SK-N-SH treated with all-trans-retinoic acid at 6 μM for 48 hours (cell line): ENCODE measurements around the gene OCSTAMP.
A peak's percentile ranks its signal among the peaks of the same experiment; 100 is the strongest.

Source experiments
- ATAC-seq: fragments of 200-7000 bp; cut with Tn5 transposase; 3 replicates; pipeline ENCODE4 v1.9.1; 2020; ENCODE audit warnings: mild to moderate bottlenecking, moderate library complexity
- ARNTL ChIP-seq: fragments of 450-650 bp; formaldehyde crosslinking; IDR thresholded peaks from 2 replicates; pipeline ENCODE4 v1.5.0; 2020; ENCODE audit warnings: low read depth, mild to moderate bottlenecking, moderate library complexity, borderline replicate concordance
- BACH2 ChIP-seq: fragments of 250-450 bp; sonication (Bioruptor Pico); IDR thresholded peaks from 2 replicates; pipeline ENCODE4 v1.9.0; 2021; ENCODE audit warnings: mild to moderate bottlenecking, borderline replicate concordance
- CSDC2 ChIP-seq: fragments of 250-450 bp; sonication (Bioruptor Pico); IDR thresholded peaks from 2 replicates; pipeline ENCODE4 v1.5.0; 2020; ENCODE audit warnings: mild to moderate bottlenecking, moderate library complexity
- ESRRG ChIP-seq: fragments of 250-450 bp; sonication (Bioruptor Pico); IDR thresholded peaks from 2 replicates; pipeline ENCODE4 v1.6.1; 2021; ENCODE audit warnings: mild to moderate bottlenecking
- GLIS3 ChIP-seq: fragments of 250-450 bp; sonication (Bioruptor Pico); IDR thresholded peaks from 2 replicates; pipeline ENCODE4 v1.5.0; 2020; ENCODE audit warnings: mild to moderate bottlenecking, moderate library complexity
- ISL1 ChIP-seq: fragments of 250-450 bp; sonication (Bioruptor Pico); IDR thresholded peaks from 2 replicates; pipeline ENCODE4 v2.1.2; 2022; ENCODE audit warnings: mild to moderate bottlenecking, moderate library complexity
- OSR1 ChIP-seq: fragments of 250-450 bp; sonication (Bioruptor Pico); IDR thresholded peaks from 2 replicates; pipeline ENCODE4 v1.8.0; 2022; ENCODE audit warnings: moderate library complexity, mild to moderate bottlenecking, inconsistent platforms
- PPARA ChIP-seq: fragments of 250-450 bp; sonication (Bioruptor Pico); IDR thresholded peaks from 2 replicates; pipeline ENCODE4 v1.5.0; 2020; ENCODE audit warnings: mild to moderate bottlenecking, borderline replicate concordance
- RARB ChIP-seq: fragments of 250-450 bp; sonication (Bioruptor Pico); IDR thresholded peaks from 2 replicates; pipeline ENCODE4 v1.8.0; 2021; ENCODE audit warnings: mild to moderate bottlenecking, moderate library complexity
- SNAI2 ChIP-seq: fragments of 250-450 bp; sonication (Bioruptor Pico); IDR thresholded peaks from 2 replicates; pipeline ENCODE4 v1.5.0; 2020; ENCODE audit warnings: mild to moderate bottlenecking, moderate library complexity
- TCF4 ChIP-seq: fragments of 250-450 bp; sonication (Bioruptor Pico); IDR thresholded peaks from 2 replicates; pipeline ENCODE4 v1.8.0; 2021; ENCODE audit warnings: mild to moderate bottlenecking, moderate library complexity, borderline replicate concordance
- ZC3H10 ChIP-seq: fragments of 250-450 bp; sonication (Bioruptor Pico); IDR thresholded peaks from 2 replicates; pipeline ENCODE4 v1.5.1; 2021; ENCODE audit warnings: mild to moderate bottlenecking, moderate library complexity
- ZFP30 ChIP-seq: fragments of 450-650 bp; formaldehyde crosslinking; IDR thresholded peaks from 2 replicates; pipeline ENCODE4 v1.5.0; 2022; ENCODE audit warnings: mild to moderate bottlenecking, moderate library complexity
- ZNF565 ChIP-seq: fragments of 450-650 bp; formaldehyde crosslinking; conservative IDR thresholded peaks from 2 replicates; pipeline ENCODE4 v1.5.0; 2020; ENCODE audit warnings: low read depth, mild to moderate bottlenecking, moderate library complexity
- ZNF70 ChIP-seq: fragments of 450-650 bp; formaldehyde crosslinking; IDR thresholded peaks from 2 replicates; pipeline ENCODE4 v1.5.0; 2020; ENCODE audit warnings: mild to moderate bottlenecking, moderate library complexity
- TF ChIP-seq, protein P1 (sequence below): fragments of 250-450 bp; sonication (Bioruptor Pico); IDR thresholded peaks from 2 replicates; pipeline ENCODE4 v1.5.1; 2021; ENCODE audit warnings: mild to moderate bottlenecking, moderate library complexity
- TF ChIP-seq, protein P2 (sequence below): fragments of 250-450 bp; sonication (Bioruptor Pico); IDR thresholded peaks from 2 replicates; pipeline ENCODE4 v1.8.0; 2020; ENCODE audit warnings: mild to moderate bottlenecking, moderate library complexity, borderline replicate concordance
- TF ChIP-seq, protein P3 (sequence below): fragments of 250-450 bp; sonication (Bioruptor Pico); IDR thresholded peaks from 2 replicates; pipeline ENCODE4 v1.5.0; 2020; ENCODE audit warnings: mild to moderate bottlenecking, moderate library complexity

OCSTAMP gene

DNA sequence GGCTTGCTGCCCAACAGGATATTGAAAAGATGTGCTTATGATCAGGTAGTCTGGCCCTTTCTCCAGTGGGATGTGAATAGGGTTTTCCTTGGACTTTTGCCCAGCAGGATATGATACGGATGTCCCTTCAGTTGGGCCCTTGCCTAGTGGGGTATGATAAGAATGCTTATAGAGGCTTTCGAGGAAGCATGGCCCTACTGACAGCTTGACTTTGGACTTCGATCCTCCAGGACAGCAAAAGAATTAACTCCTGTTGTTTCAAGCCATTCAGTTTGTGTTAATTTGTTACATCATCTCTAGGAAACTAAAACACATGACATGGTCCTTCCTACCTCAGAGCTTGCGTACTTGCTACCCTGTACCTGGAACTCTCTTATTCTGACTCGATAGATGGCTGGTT is 27.3 kb downstream of the OCSTAMP start (continued):
- TF ChIP-seq ESRRG, result no peak
- no peak for TF ChIP-seq RARB
- no peak for TF ChIP-seq ZC3H10
- TF ChIP-seq, all 23 proteins: peak for 0

DNA sequence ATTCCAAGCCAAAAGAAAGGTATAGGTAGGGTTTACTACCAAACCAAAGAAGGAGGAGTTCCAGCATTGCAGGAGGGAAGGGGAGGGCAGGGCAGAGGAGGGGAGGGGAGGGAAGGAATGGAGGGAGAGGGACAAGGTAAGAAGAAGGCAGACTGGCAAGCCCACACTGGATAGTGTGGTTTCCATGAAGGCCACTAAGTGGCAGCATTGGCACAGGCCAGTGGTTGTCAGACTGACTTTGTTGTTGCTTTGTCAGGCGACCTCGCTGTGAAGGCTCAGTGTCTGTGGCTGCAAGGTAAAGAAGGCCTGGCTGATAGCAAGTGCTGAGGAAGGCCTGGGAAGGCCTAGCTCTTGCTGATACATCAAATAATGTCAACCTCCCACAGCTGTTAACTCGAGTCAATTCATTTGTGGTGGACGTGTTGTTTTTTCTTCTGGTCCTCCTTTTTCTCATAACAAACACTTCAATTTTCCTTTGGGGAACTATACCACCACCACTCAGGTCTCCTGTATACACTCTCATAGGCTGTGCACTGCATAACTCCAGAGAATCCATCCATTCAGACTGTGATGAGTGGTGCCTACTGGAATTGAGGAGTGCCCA is 29.4 kb downstream of the OCSTAMP start:
- peak; percentile 93 for ATAC-seq

DNA sequence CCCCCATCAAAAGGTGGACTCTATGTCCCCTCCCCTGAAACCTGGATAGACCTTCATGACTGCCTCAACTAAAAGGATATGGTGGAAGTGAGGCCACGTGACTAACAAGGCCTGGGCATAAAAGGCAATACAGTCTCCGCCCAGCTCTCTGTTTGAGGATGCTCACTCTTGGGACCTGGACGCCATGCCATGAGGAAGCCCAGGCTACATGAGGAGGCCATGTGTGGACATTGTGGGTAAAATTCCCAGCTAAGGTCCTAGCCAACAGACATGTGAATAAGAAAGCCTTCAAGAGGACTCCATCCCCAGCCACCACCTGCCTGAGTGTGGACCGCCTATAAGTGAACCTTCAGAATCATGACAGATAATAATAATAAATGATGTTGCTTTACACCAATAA is 29.9 kb downstream of the OCSTAMP start:
- ATAC-seq, result no peak
- TF ChIP-seq ZNF565 (CRISPR knock-in tag), result peak; percentile 86; the same call in 1 of the 2 replicates
- TF ChIP-seq OSR1 (CRISPR knock-in tag), result no peak
- no peak for TF ChIP-seq CSDC2 (CRISPR knock-in tag)

More for the DNA sequence above, 29.4 kb downstream of the OCSTAMP start:
- no peak for TF ChIP-seq RARB
- TF ChIP-seq ARNTL (CRISPR knock-in tag), result no peak
- TF ChIP-seq ZC3H10, result no peak
- no peak for TF ChIP-seq CSDC2 (CRISPR knock-in tag)
- no peak for TF ChIP-seq ZFP30 (CRISPR knock-in tag)
- TF ChIP-seq ESRRG, result no peak
- no peak for TF ChIP-seq TCF4 (CRISPR knock-in tag)
- TF ChIP-seq, protein P1, sequence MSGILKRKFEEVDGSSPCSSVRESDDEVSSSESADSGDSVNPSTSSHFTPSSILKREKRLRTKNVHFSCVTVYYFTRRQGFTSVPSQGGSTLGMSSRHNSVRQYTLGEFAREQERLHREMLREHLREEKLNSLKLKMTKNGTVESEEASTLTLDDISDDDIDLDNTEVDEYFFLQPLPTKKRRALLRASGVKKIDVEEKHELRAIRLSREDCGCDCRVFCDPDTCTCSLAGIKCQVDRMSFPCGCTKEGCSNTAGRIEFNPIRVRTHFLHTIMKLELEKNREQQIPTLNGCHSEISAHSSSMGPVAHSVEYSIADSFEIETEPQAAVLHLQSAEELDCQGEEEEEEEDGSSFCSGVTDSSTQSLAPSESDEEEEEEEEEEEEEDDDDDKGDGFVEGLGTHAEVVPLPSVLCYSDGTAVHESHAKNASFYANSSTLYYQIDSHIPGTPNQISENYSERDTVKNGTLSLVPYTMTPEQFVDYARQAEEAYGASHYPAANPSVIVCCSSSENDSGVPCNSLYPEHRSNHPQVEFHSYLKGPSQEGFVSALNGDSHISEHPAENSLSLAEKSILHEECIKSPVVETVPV (CRISPR knock-in tag), result no peak
- TF ChIP-seq, protein P2, sequence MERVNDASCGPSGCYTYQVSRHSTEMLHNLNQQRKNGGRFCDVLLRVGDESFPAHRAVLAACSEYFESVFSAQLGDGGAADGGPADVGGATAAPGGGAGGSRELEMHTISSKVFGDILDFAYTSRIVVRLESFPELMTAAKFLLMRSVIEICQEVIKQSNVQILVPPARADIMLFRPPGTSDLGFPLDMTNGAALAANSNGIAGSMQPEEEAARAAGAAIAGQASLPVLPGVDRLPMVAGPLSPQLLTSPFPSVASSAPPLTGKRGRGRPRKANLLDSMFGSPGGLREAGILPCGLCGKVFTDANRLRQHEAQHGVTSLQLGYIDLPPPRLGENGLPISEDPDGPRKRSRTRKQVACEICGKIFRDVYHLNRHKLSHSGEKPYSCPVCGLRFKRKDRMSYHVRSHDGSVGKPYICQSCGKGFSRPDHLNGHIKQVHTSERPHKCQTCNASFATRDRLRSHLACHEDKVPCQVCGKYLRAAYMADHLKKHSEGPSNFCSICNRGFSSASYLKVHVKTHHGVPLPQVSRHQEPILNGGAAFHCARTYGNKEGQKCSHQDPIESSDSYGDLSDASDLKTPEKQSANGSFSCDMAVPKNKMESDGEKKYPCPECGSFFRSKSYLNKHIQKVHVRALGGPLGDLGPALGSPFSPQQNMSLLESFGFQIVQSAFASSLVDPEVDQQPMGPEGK, result no peak
- TF ChIP-seq ISL1 (CRISPR knock-in tag), result no peak
- TF ChIP-seq OSR1 (CRISPR knock-in tag), result no peak
- TF ChIP-seq SNAI2 (CRISPR knock-in tag), result no peak
- no peak for TF ChIP-seq ZNF70 (CRISPR knock-in tag)
- no peak for TF ChIP-seq BACH2 (CRISPR knock-in tag)
- TF ChIP-seq PPARA, result no peak
- TF ChIP-seq ZNF565 (CRISPR knock-in tag), result no peak
- TF ChIP-seq GLIS3, result no peak
- TF ChIP-seq, all 23 proteins: peak for 0

DNA sequence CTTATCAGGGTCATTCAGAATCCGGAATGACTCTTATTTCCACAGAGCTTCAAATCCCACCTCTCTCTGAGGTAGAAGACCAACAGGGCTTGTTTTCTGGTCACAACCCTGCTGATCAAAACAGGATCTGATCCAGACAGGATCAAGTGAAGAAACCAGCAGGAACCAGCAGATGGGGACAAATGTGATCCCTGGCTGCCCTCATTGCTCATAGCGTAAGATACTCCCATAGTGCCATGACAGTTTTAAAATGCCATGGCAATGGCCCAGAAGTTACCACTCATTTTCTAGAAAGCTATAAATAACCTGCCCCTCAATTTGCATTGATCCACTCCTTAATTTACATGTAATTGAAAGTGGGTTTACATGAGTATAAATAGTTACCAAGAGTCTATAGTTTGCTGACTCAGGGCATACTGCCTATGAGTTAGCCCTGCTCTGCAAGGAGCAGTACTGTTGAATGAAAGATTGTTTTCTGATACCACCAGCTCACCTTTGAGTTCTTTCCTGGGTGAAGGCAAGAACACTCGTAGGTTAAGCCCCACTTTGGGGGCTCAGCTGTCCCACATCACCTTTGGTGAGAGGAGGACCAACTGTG is 30.9 kb downstream of the OCSTAMP start:
- TF ChIP-seq, protein P3, sequence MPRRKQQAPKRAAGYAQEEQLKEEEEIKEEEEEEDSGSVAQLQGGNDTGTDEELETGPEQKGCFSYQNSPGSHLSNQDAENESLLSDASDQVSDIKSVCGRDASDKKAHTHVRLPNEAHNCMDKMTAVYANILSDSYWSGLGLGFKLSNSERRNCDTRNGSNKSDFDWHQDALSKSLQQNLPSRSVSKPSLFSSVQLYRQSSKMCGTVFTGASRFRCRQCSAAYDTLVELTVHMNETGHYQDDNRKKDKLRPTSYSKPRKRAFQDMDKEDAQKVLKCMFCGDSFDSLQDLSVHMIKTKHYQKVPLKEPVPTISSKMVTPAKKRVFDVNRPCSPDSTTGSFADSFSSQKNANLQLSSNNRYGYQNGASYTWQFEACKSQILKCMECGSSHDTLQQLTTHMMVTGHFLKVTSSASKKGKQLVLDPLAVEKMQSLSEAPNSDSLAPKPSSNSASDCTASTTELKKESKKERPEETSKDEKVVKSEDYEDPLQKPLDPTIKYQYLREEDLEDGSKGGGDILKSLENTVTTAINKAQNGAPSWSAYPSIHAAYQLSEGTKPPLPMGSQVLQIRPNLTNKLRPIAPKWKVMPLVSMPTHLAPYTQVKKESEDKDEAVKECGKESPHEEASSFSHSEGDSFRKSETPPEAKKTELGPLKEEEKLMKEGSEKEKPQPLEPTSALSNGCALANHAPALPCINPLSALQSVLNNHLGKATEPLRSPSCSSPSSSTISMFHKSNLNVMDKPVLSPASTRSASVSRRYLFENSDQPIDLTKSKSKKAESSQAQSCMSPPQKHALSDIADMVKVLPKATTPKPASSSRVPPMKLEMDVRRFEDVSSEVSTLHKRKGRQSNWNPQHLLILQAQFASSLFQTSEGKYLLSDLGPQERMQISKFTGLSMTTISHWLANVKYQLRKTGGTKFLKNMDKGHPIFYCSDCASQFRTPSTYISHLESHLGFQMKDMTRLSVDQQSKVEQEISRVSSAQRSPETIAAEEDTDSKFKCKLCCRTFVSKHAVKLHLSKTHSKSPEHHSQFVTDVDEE (CRISPR knock-in tag), result no peak
- TF ChIP-seq, protein P1 (CRISPR knock-in tag), result no peak
- no peak for ATAC-seq
